ENCODE measurements around the gene CKAP5. TPM values are rescaled to one million over a fixed set of nuclear protein-coding genes. Genes with fewer than 3 reads are reported as not detected.
A peak's percentile ranks its signal among the peaks of the same experiment; 100 is the strongest.
"Not testable (repeated sequence)": the region's sequence is repeated elsewhere in the genome, so short reads cannot be mapped to it uniquely, and the experiment has no call there.

CKAP5 gene
- total RNA-seq, 3 donors from 2014 or later = 50.3 to 74.5 (median 67.8) TPM

DNA sequence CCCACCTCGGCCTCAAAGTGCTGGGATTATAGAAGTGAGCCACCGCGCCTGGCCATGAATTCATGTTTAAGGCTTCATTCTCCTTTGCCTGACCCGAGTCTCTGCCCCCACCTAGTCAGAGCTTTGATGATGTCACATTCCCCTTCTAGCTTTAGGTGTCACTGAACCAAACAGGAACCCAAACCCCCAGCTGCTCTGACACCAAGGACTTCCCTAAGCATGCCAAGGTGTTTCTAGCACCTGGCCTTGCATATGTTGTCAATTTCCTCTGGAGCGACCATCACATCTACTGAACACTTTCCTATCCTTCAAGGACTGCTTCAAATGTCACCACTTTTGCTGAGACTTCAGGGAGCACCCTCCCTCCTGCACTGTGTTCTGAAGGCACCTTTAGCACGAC, 124.8 kb downstream of the CKAP5 start:
- no peaks in the 10 kb centered on the region for H3K36me3 ChIP-seq (ENCODE audit: low read depth)
- H3K4me3 ChIP-seq = no peak overlapping the region
- H3K9me3 ChIP-seq = no peaks in the 10 kb centered on the region
- intact Hi-C loops (cut with DNase I, micrococcal nuclease) = no loop called here
- ATAC-seq = no peak
- DNase-seq = no peak
- peaks cover 7% of the 10 kb centered on the region for H3K4me1 ChIP-seq (ENCODE audit: low read depth)
- TF ChIP-seq, protein P1, sequence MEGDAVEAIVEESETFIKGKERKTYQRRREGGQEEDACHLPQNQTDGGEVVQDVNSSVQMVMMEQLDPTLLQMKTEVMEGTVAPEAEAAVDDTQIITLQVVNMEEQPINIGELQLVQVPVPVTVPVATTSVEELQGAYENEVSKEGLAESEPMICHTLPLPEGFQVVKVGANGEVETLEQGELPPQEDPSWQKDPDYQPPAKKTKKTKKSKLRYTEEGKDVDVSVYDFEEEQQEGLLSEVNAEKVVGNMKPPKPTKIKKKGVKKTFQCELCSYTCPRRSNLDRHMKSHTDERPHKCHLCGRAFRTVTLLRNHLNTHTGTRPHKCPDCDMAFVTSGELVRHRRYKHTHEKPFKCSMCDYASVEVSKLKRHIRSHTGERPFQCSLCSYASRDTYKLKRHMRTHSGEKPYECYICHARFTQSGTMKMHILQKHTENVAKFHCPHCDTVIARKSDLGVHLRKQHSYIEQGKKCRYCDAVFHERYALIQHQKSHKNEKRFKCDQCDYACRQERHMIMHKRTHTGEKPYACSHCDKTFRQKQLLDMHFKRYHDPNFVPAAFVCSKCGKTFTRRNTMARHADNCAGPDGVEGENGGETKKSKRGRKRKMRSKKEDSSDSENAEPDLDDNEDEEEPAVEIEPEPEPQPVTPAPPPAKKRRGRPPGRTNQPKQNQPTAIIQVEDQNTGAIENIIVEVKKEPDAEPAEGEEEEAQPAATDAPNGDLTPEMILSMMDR (IDR thresholded peaks at IDR 0.05) = no peak

DNA sequence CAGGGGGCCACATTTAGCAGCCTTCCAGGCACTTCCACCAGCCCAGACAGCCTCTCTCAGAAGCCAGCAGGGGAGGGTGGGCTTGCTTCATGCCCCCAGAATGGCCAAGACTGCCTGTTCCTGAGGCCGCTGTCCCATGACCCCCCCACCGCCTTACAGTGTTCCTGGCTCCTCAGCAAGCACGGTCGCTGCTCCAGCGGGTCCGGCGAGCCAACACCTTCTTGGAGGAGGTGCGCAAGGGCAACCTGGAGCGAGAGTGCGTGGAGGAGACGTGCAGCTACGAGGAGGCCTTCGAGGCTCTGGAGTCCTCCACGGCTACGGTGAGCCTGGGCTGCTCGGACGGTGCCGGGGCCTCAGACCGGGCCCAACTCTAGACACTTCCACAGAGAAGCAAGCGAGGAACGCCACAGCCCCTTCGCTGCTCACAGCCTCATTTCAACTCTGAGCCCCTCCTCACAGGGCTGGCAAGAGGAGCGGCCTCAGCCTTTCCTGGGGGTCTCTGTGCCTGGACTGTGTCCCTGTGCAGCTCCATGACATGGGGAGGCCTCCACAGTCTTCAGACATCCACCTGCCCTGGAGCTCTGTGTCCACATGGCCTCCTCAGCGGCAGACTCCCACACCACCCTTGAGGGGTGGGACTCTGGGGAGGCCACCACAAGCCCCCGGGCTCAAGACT, 126.4 kb downstream of the CKAP5 start:
- H3K36me3 ChIP-seq (ENCODE audit: low read depth) = no peaks in the 10 kb centered on the region
- H3K4me3 ChIP-seq = no peak overlapping the region
- TF ChIP-seq, protein P1 (IDR thresholded peaks at IDR 0.05) = no peak
- peaks cover 7% of the 10 kb centered on the region for H3K4me1 ChIP-seq (ENCODE audit: low read depth)
- DNase-seq = no peak
- H3K9me3 ChIP-seq = no peaks in the 10 kb centered on the region
- ATAC-seq = no peak
- intact Hi-C loops (cut with DNase I, micrococcal nuclease) = no loop called here

DNA sequence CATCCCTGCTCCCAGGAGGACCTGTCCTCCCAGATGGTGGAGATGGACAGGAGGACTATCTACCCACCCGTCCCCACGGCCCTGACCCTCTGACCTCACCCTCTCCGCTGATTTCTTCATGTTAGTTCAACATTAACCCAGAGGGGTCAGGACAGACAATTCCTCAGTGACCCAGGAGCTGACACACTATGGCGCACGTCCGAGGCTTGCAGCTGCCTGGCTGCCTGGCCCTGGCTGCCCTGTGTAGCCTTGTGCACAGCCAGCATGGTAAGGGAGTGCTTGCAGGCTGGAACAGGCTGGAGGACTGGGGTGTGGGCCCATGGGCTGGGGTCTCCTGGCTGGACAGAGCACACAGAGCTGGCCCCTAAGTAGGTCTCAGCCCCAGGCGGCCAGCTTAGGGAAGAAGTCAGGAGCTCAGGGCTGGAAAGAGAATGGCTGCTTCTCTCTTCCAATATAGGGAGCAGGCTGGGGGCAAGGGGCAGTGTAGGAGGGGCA, 127.0 kb downstream of the CKAP5 start, which contains the start of gene F2:
Gene F2 (plus strand): TSS at position 166 of the 495 bp plus-strand sequence. CDS start 23 bp downstream, at position 189.
- no peak for DNase-seq
- peak; percentile 7 for ATAC-seq
- Histone ChIP-seq H3K4me1 (ENCODE audit: low read depth) (peaks cover 7% of the 10 kb centered on the region), H3K36me3 (ENCODE audit: low read depth) (no peaks in the 10 kb centered on the region), H3K9me3 (no peaks in the 10 kb centered on the region), H3K4me3 (no peak within 1 kb of the TSS)
- intact Hi-C loops (cut with DNase I, micrococcal nuclease) = no loop called here
- TF ChIP-seq, protein P1 (IDR thresholded peaks at IDR 0.05) = no peak

DNA sequence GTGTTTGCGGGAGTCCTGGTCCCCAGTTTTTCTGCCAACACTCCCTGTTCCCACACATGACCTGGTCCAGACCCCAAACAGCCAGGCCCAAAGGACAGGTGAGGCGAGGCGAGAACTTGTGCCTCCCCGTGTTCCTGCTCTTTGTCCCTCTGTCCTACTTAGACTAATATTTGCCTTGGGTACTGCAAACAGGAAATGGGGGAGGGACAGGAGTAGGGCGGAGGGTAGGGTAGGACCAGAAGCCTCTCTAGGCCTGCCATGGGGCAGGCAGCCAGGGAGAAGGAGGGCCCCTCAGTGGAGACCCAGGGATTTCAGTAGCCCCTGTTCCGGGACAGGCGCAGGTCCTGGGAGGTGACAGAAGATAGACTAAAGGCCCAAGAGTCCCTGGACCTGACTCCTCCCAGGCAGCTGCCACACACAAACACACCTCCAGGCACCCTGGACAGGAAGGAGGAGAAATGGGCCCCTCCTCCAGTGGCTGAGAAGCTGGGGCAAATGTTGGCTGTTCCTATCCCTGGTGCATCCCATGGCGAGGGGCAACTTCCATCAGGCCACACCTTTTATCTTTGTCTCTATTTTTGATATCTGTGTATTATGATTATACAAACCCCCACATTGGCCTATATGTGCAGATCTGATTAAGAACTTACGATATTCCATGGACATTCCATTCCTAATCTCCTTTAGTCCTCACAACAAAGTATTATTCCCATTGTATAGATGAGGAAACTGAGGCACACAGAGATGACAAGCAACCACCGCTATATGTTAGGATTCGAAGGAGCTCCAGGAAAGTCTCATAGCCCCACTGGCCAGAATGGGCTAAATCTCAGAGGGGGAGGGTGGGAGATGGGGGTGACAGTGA, 127.7 kb downstream of the CKAP5 start:
- Histone ChIP-seq H3K4me1 (ENCODE audit: low read depth) (peaks cover 7% of the 10 kb centered on the region), H3K4me3 (no peak overlapping the region), H3K9me3 (no peaks in the 10 kb centered on the region), H3K36me3 (ENCODE audit: low read depth) (no peaks in the 10 kb centered on the region)
- peak; percentile 66 to 69 (median 68) for DNase-seq
- intact Hi-C loops (cut with DNase I, micrococcal nuclease) = no loop called here
- ATAC-seq = peak; percentile 98
- TF ChIP-seq, protein P1 (IDR thresholded peaks at IDR 0.05) = no peak

DNA sequence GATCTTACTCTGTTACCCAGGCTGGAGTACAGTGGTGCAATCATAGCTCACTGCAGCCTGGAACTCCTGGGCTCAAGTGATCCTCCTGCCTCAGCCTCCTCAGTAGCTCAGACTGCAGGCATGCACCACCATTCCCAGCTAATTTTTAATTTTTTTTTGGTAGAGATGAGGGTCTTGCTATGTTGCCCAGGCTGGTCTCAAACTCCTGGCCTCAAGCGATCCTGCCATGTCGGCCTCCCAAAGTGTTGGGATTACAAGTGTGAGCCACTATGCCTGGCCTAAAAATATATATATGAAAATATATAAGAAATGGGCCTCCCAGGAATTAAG, 128.3 kb downstream of the CKAP5 start:
- H3K9me3 ChIP-seq; DNase-seq; intact Hi-C loops (cut with DNase I, micrococcal nuclease); H3K4me3 ChIP-seq; H3K4me1 ChIP-seq (ENCODE audit: low read depth); H3K36me3 ChIP-seq (ENCODE audit: low read depth); ATAC-seq: not testable (repeated sequence)

Measured in mucosa of descending colon (tissue), 3 donors.